Inflammatory macrophage (primary cell): Measurements from ENCODE around the gene ABCB9.

Experiments
- DNase-seq, 2 donors: peaks; one replicate each; pipeline ENCODE4 v3.0.0-alpha.2; 2020 to 2022

Gene ABCB9

DNA sequence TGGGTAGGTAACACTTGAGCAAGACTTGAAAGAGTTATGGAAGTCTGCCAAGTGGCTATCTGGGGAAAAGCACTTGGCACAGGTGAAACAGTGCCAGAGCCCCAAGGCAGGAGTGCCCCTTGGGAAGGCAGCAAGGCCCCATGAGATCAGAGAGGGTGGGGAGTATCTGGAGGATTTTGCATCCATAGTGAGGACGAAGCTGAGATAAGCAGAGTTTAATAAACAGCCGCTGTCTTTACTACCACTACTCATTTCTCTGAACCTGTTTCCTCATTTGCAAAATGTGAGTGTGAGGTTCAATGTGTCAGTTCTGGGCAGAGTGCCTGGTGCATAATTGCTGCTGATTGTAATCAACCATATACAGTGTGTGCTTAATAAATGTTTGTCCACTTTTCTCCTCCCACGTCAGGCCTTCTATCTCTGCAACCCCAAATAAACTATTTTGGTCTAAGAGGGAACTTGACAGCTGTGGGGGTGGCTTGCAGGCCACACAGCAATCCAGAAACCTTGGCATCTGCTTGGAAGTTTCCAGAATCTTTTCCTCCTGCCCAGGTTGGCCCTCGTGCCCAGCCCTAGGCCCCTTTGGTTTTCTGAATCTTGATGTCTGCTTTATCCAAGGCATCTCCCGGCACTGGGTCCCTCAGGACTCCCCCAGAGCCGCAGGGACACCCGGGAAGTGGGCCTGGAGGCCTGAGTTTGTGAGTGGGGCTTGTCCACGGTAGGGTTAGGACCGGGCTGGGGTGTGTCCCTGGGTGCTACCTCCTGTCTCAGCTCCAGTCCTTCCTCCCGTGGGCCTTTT, 4.5 kb downstream of the ABCB9 start:
- peak; percentile 21 to 67 for DNase-seq

DNA sequence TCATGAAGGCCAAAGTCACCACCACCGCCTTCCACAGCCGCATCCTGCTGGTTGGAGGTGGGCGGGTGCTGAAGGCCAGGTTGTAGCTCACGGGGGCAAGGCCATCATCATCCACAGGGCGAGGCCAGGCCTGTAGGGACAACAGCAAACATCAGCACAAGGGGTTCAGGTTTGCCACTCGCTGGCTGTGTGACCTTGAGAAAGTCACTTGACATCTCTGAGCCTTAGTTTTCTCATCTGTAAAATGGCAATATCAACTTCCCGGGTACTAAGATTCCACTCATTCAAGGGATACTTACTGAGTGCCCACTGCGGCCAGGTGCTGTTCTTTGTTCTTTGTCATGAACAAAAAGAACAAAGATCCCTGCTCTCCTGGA, 6.1 kb downstream of the ABCB9 start:
- no peak for DNase-seq

GRCh38 chr12:122959566-122960192, 6.6 kb downstream of the ABCB9 start:
- DNase-seq, result no peak

- no peak for DNase-seq
Measured at GRCh38 chr12:122958198-122958888, 7.9 kb downstream of the ABCB9 start.

- no peak for DNase-seq
Measured at GRCh38 chr12:122956035-122956434, 10.2 kb downstream of the ABCB9 start.

GRCh38 chr12:122955156-122955555, 11.1 kb downstream of the ABCB9 start:
- DNase-seq, result no peak

GRCh38 chr12:122951979-122952892, 14.0 kb downstream of the ABCB9 start:
- peak; percentile 77 to 83 for DNase-seq

- peak; percentile 59 to 84 for DNase-seq
Measured at GRCh38 chr12:122951406-122951805, 14.9 kb downstream of the ABCB9 start.

GRCh38 chr12:122949816-122950675, 16.2 kb downstream of the ABCB9 start:
- no peak for DNase-seq

GRCh38 chr12:122949405-122949804, 16.9 kb downstream of the ABCB9 start:
- DNase-seq, result no peak

DNA sequence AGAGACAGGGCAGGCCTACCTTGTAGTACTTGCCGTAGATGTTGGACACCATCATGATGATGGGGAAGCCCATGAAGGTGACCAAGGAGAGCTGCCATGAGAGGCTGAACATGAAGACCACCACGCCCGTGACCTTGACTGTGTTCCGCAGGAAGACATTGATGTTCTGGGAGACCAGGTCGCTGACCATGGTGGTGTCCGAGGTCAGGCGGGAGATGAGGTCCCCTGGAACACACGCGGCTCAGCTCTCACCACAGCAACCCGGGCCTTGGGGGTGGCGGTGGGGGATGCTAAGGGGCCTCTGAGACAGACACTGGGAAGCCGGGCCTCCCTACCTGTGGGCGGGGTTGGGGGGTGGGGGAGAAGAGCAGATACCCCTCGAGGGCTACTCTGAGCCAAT, 17.7 kb downstream of the ABCB9 start:
- no peak for DNase-seq

DNA sequence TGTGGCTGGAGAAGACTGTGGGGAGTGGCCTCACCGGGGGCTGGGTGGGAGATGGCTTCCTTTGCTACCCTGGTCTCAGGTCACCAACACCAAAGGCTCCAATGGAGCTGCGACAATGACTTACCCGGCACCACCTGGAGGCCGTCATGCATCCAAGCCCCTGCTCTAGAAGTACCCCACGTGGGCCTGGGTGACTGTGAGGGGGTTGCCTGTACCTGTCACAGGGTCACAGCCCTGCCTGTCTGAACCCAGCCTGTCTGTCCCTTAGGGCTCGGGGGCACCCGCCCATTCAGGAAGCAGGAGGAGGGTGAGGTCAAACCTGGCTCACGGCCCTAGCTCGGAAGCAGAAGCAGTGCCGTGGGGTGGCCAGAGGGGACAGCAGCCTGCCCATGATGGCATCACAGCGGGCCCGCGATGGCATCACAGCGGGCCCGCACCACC, 18.9 kb downstream of the ABCB9 start:
- peak; percentile 80 to 86 for DNase-seq

DNA sequence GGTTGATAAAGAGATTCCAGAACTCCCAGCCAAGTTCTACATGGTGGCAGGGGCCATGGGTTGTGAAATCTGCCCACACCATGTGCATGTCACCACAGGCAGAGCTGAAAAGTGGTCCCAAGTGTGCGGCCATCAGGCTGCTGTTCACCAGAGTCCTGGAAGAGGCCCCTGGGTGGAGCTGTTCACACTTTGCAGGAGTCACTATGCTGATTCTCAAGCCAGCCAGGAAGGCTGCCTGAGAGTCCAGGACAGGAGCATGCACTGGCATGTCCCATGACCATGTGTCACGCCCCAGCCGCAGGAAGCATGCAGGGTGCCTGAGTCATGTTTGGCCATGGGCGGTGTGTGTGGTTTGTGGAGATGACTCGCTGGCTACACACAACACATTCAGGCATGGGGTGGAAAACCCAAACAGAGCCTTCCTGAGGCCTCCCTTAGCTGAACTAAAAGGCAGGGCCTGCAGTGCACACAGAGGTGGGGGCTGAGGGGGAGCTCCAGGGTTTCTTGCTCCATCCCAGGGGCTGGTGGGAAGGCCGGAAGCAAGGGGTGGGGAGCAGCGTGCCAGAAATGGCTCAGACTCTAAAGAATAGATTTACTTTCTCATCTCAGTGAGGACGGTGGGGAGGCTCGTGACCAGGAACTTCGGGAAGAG, 19.4 kb downstream of the ABCB9 start:
- DNase-seq, result peak; percentile 98 to 99

- no peak for DNase-seq
Measured at GRCh38 chr12:122944605-122945592, 21.4 kb downstream of the ABCB9 start.

DNA sequence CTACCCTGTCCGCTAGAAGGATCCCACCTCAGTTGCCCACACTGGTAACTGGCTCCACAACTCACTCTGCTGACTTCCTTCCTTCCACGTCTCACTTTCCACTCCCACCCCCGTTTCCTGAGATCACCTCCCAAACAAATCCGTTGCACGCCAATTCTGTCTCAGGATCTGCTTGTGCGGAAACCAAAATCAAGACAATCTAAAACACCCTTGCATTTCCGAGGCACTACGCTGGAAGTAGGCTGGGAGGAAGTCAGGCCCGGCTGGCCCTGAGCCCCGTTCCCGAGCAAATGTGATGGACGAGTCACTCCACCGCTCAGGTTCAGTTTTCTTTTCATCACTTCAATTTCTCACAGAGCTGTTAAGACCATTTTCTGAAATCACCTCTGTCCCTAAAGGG, 23.1 kb downstream of the ABCB9 start:
- DNase-seq, result peak; percentile 29 to 64

DNA sequence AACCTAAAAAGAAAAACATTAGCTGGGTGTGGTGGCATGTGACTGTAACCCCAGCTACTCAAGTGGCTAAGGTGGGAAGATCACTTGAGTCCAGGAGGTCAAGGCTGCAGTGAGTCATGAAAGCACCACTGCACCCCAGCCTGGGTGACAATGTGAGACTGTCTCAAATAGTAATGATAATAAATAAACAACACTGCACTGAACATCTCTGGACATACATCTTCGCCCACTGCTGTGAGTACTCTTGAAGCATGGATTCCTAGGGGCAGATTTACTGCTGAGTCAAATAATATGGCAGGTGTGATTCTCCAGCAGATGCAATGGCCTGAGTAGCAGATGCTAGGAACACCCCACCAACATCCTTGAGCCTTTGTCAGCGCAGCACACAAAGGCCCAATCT, 23.6 kb downstream of the ABCB9 start:
- DNase-seq, result peak; percentile 16 to 55

DNA sequence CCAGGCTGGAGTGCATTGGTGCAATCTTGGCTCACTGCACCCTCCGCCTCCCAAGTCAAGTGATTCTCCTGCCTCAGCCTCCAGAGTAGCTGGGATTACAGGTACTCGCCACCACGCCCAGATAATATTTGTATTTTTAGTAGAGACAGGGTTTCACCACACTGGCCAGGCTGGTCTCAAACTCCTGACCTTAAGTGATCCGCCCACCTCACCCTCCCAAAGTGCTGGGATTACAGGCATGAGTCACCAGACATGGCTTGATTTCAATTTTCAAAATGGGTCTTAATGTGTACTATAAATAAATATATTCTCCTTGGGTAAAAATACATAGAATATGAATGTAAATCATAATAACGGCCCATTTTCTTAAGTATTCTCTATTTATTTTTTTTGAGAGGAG, 24.9 kb downstream of the ABCB9 start:
- DNase-seq, result peak in 1 of 2 donors; percentile 25

DNA sequence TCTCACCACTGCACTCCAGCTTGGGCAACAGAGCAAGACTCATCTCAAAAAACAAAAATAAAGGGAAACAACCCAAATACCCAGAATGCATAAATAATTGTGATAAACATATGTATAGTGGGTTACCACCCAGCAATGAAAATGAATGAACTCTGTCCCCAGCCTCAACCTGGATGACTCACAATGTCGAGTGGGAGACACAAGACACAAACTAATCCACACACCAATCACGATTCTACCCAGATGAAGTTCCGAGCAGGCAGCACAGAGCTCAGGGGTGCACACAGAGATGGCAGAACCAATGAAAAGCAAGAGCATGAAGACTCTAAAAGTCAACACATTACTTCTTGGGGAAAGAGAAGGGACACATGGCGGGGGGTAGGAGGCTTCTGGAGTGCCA, 27.1 kb downstream of the ABCB9 start:
- DNase-seq, result no peak

DNA sequence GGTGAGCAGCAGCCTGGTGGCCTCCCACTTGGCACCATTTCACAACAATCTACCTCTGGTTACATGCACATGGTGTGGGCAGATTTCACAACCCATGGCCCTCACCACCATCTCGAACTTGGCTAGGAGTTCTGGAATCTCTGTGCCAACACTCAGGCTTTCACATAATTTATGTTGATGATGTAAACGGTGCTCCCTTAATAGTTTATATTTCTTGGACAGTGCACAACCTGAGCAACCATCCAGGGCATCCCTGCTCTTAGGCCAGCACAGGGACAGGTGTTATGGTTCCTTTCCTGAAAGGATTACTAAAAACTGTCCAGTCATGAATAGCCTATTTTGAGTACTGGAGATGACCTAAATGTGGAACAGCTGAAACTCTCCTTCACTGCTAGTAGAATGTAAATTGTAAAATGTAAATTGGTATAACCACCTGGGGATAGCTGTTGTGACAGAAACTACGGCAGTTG, 28.6 kb downstream of the ABCB9 start:
- peak; percentile 49 to 50 for DNase-seq

DNA sequence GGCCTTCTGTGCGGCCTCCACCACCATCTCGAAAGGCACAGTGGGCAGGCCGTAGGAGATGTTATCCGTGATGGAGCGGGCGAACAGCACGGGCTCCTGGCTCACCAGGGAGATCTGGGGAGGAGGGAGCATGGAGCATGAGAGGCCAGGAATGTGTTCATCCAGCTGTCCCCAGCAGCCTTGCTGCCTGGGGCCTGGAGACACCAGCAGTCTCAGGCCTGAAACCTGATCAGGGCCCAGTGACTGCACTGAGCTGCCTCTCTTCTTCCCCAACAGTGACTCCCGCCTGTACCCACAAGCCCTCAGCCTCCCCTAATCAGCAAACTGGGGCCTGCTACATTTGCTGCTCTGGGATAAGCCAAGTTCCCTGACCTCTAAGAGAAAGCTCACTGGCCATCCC, 30.9 kb downstream of the ABCB9 start:
- DNase-seq, result no peak
